Measurements from ENCODE around the gene ISOC2.

DNA sequence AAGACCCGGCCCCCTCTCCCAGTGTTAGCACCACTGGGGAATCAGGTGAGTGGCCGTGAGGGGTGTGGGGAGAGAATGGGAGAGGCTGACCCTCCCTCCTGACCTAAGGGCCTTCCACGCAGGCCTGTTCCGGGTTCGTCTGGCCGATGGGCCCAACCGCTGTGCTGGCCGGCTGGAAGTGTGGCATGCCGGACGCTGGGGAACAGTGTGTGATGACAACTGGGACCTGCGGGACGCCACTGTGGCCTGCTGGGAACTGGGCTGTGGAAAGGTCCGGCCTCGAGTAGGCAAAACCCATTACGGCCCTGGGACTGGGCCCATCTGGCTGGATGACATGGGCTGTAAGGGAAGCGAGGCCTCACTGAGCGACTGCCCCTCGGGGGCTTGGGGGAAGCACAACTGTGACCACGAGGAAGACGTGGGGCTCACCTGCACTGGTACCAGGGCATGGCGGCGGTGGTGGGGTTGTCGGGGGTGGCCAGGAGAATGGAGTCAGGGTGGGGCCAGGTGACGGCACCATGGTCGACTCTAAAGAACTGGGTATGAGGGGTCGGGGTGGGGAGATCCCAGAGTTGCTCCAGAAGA lies 39.0 kb upstream of the ISOC2 start:
- TF ChIP-seq EZH2 (IDR thresholded peaks at IDR 0.05) (no peak), POLR2AphosphoS5 (IDR thresholded peaks at IDR 0.05; ENCODE audit: borderline replicate concordance, low read depth, low read length) (no peak), FOXP2 (optimal IDR thresholded peaks at IDR 0.05; ENCODE audit: control extremely low read depth, extremely low read length, insufficient read depth) (no peak)

All from SK-N-MC (cell line).